Measurements from ENCODE around the gene PCNX2. TPM values are rescaled to one million over a fixed set of nuclear protein-coding genes. Genes with fewer than 3 reads are reported as not detected.
A peak's percentile ranks its signal among the peaks of the same experiment; 100 is the strongest.

PCNX2 gene
- total RNA-seq, 1 donor from 2014 or later = 4.9 TPM

- DNase-seq (ENCODE audit: low read depth, low spot score) = no peak
Measured at GRCh38 chr1:232969799-232970198, 325.7 kb downstream of the PCNX2 start.

GRCh38 chr1:232968965-232969364 is 326.6 kb downstream of the PCNX2 start:
- no peak for DNase-seq (ENCODE audit: low read depth, low spot score)

- no peak for DNase-seq (ENCODE audit: low read depth, low spot score)
Measured at GRCh38 chr1:232968391-232968790, 327.1 kb downstream of the PCNX2 start.

- DNase-seq (ENCODE audit: low read depth, low spot score) = no peak
Measured at GRCh38 chr1:232966663-232967062, 328.9 kb downstream of the PCNX2 start.

- DNase-seq (ENCODE audit: low read depth, low spot score) = no peak
Measured at GRCh38 chr1:232965912-232966217, 329.7 kb downstream of the PCNX2 start.

- DNase-seq (ENCODE audit: low read depth, low spot score) = no peak
Measured at GRCh38 chr1:232965124-232965911, 330.2 kb downstream of the PCNX2 start.

- DNase-seq (ENCODE audit: low read depth, low spot score) = no peak
Measured at GRCh38 chr1:232964601-232965000, 330.9 kb downstream of the PCNX2 start.

- peak; percentile 24 for DNase-seq (ENCODE audit: low read depth, low spot score)
Measured at GRCh38 chr1:232962761-232963745, 332.5 kb downstream of the PCNX2 start.

GRCh38 chr1:232958067-232958466 is 337.5 kb downstream of the PCNX2 start:
- no peak for DNase-seq (ENCODE audit: low read depth, low spot score)

- DNase-seq (ENCODE audit: low read depth, low spot score) = no peak
Measured at GRCh38 chr1:232956081-232956480, 339.4 kb downstream of the PCNX2 start.

GRCh38 chr1:232954594-232955365 is 340.7 kb downstream of the PCNX2 start:
- DNase-seq (ENCODE audit: low read depth, low spot score) = no peak

GRCh38 chr1:232952514-232953499 is 342.7 kb downstream of the PCNX2 start:
- no peak for DNase-seq (ENCODE audit: low read depth, low spot score)

GRCh38 chr1:232951605-232952004 is 343.9 kb downstream of the PCNX2 start:
- DNase-seq (ENCODE audit: low read depth, low spot score) = no peak

GRCh38 chr1:232951180-232951579 is 344.3 kb downstream of the PCNX2 start:
- DNase-seq (ENCODE audit: low read depth, low spot score) = no peak

- DNase-seq (ENCODE audit: low read depth, low spot score) = peak; percentile 59
Measured at GRCh38 chr1:232950197-232951176, 345.0 kb downstream of the PCNX2 start, which contains the start of gene NTPCR. NTPCR (plus strand) TSS chr1:232950611; CDS start chr1:232950711, 100 bp downstream.

- no peak for DNase-seq (ENCODE audit: low read depth, low spot score)
Measured at GRCh38 chr1:232949636-232950196, 345.8 kb downstream of the PCNX2 start.

GRCh38 chr1:232944347-232944746 is 351.2 kb downstream of the PCNX2 start:
- DNase-seq (ENCODE audit: low read depth, low spot score) = no peak

GRCh38 chr1:232943679-232944252 is 351.8 kb downstream of the PCNX2 start:
- no peak for DNase-seq (ENCODE audit: low read depth, low spot score)
